ENCODE data around the gene PLXNC1. TPM values are rescaled to one million over a fixed set of nuclear protein-coding genes. Genes with fewer than 3 reads are reported as not detected.

Gene PLXNC1
- total RNA-seq (1 to 10 TPM; 2.8 to 7.6 (median 5.5) TPM), polyA plus RNA-seq (2.4 TPM)
- long read RNA-seq, donor 1, partial matches to known transcripts: 2 of 8 reads
- long read RNA-seq, donor 1, other reads (novel, unspliced or antisense): 6 of 8 reads
- long read RNA-seq, donor 2, full-length matches to known transcripts: 1 of 3 reads
- long read RNA-seq, donor 2, partial matches to known transcripts: 0 of 3 reads
- long read RNA-seq, donor 2, other reads (novel, unspliced or antisense): 2 of 3 reads
- long read RNA-seq, donor 3, partial matches to known transcripts: 1 of 11 reads
- long read RNA-seq, donor 3, other reads (novel, unspliced or antisense): 9 of 11 reads
- long read RNA-seq, donor 4, full-length matches to known transcripts: 4 of 6 reads
- long read RNA-seq, donor 4, partial matches to known transcripts: 0 of 6 reads
- long read RNA-seq, donor 4, other reads (novel, unspliced or antisense): 2 of 6 reads

- Histone ChIP-seq H3K4me3 (ENCODE audit: low read length) (peak within 1 kb of the TSS; percentile 88), H3K9me3 (ENCODE audit: control insufficient read depth, low read length) (no peaks in the 10 kb centered on the region), H3K4me1 (ENCODE audit: control insufficient read depth, insufficient read depth, low read length) (no peaks in the 10 kb centered on the region), H3K27ac (ENCODE audit: low read length) (no peak within 1 kb of the TSS), H3K27me3 (ENCODE audit: control insufficient read depth, insufficient read depth) (no peaks in the 10 kb centered on the region)
- DNase-seq (peak; percentile 56 to 82 (median 81)), ATAC-seq (peak; percentile 39 to 48)
- intact Hi-C loops (cut with DNase I): loop anchor here in 3 of 4 donors (5.0 to 10.0 kb wide), 3 partner anchors 284 to 384 kb away; no protein-coding TSS in a partner anchor
- WGBS: under 1% methylated on average over 68 of the region's 75 CpGs
Measured at GRCh38 chr12:94147991-94148738, at the start of gene PLXNC1. Gene PLXNC1 (plus strand): TSS chr12:94148577. CDS start chr12:94148972, 395 bp downstream.

GRCh38 chr12:94099191-94099590 is 49.2 kb upstream of the PLXNC1 start:
- Histone ChIP-seq H3K4me3 (ENCODE audit: low read length) (no peak overlapping the region), H3K27me3 (ENCODE audit: control insufficient read depth, insufficient read depth) (no peaks in the 10 kb centered on the region), H3K9me3 (ENCODE audit: control insufficient read depth, low read length) (no peaks in the 10 kb centered on the region), H3K4me1 (ENCODE audit: control insufficient read depth, insufficient read depth, low read length) (peaks cover 3% of the 10 kb centered on the region), H3K27ac (ENCODE audit: low read length) (no peak overlapping the region)
- WGBS: 93% methylated on average over 3 of the region's 3 CpGs
- ATAC-seq: no peak
- DNase-seq: no peak
- intact Hi-C loops (cut with DNase I): loop anchor here in 1 of 4 donors (5.0 to 10.0 kb wide), 2 partner anchors 354 to 597 kb away; no protein-coding TSS in a partner anchor

- no peaks in the 10 kb centered on the region for H3K9me3 ChIP-seq (ENCODE audit: control insufficient read depth, low read length)
- DNase-seq: no peak
- no peak for ATAC-seq
- no peaks in the 10 kb centered on the region for H3K27me3 ChIP-seq (ENCODE audit: control insufficient read depth, insufficient read depth)
- H3K27ac ChIP-seq (ENCODE audit: low read length): no peak overlapping the region
- 49% methylated on average over 10 of the region's 10 CpGs for WGBS
- intact Hi-C loops (cut with DNase I): loop anchor here (2.0 to 10.0 kb wide), 7 partner anchors 332 to 597 kb away; no protein-coding TSS in a partner anchor
- peaks cover 3% of the 10 kb centered on the region for H3K4me1 ChIP-seq (ENCODE audit: control insufficient read depth, insufficient read depth, low read length)
- H3K4me3 ChIP-seq (ENCODE audit: low read length): no peak overlapping the region
Measured at GRCh38 chr12:94099632-94100031, 48.7 kb upstream of the PLXNC1 start.

GRCh38 chr12:94100211-94100627 is 48.2 kb upstream of the PLXNC1 start:
- ATAC-seq: no peak
- no peak for DNase-seq
- intact Hi-C loops (cut with DNase I): loop anchor here (2.0 to 10.0 kb wide), 6 partner anchors 333 to 598 kb away; no protein-coding TSS in a partner anchor
- Histone ChIP-seq H3K9me3 (ENCODE audit: control insufficient read depth, low read length) (no peaks in the 10 kb centered on the region), H3K4me3 (ENCODE audit: low read length) (no peak overlapping the region), H3K27ac (ENCODE audit: low read length) (no peak overlapping the region), H3K4me1 (ENCODE audit: control insufficient read depth, insufficient read depth, low read length) (peaks cover 3% of the 10 kb centered on the region), H3K27me3 (ENCODE audit: control insufficient read depth, insufficient read depth) (no peaks in the 10 kb centered on the region)
- 57% methylated on average over 6 of the region's 6 CpGs for WGBS

- intact Hi-C loops (cut with DNase I): loop anchor here (2.0 to 10.0 kb wide), 6 partner anchors 334 to 599 kb away; no protein-coding TSS in a partner anchor
- H3K4me1 ChIP-seq (ENCODE audit: control insufficient read depth, insufficient read depth, low read length): peaks cover 3% of the 10 kb centered on the region
- DNase-seq (peak; percentile 75 to 90 (median 89)), ATAC-seq (peak; percentile 95)
- WGBS: 24% methylated on average over 38 of the region's 38 CpGs
- no peak overlapping the region for H3K27ac ChIP-seq (ENCODE audit: low read length)
- H3K9me3 ChIP-seq (ENCODE audit: control insufficient read depth, low read length): no peaks in the 10 kb centered on the region
- H3K4me3 ChIP-seq (ENCODE audit: low read length): peak overlapping the region; percentile 50
- H3K27me3 ChIP-seq (ENCODE audit: control insufficient read depth, insufficient read depth): no peaks in the 10 kb centered on the region
Measured at GRCh38 chr12:94100990-94101737, 47.2 kb upstream of the PLXNC1 start.

GRCh38 chr12:94101738-94102660 is 46.4 kb upstream of the PLXNC1 start:
- no peak overlapping the region for H3K27ac ChIP-seq (ENCODE audit: low read length)
- H3K4me1 ChIP-seq (ENCODE audit: control insufficient read depth, insufficient read depth, low read length): peaks cover 3% of the 10 kb centered on the region
- peak overlapping the region; percentile 50 for H3K4me3 ChIP-seq (ENCODE audit: low read length)
- intact Hi-C loops (cut with DNase I): loop anchor here (2.0 to 10.0 kb wide), 7 partner anchors 335 to 600 kb away; no protein-coding TSS in a partner anchor
- no peaks in the 10 kb centered on the region for H3K9me3 ChIP-seq (ENCODE audit: control insufficient read depth, low read length)
- peak; percentile 87 to 95 (median 91) for DNase-seq
- WGBS: 1% methylated on average over 50 of the region's 50 CpGs
- ATAC-seq: peak; percentile 91
- H3K27me3 ChIP-seq (ENCODE audit: control insufficient read depth, insufficient read depth): no peaks in the 10 kb centered on the region

GRCh38 chr12:94103986-94104385 is 44.4 kb upstream of the PLXNC1 start:
- no peaks in the 10 kb centered on the region for H3K9me3 ChIP-seq (ENCODE audit: control insufficient read depth, low read length)
- 74% methylated on average over 4 of the region's 4 CpGs for WGBS
- no peak for DNase-seq
- H3K4me1 ChIP-seq (ENCODE audit: control insufficient read depth, insufficient read depth, low read length): peaks cover 3% of the 10 kb centered on the region
- intact Hi-C loops (cut with DNase I): loop anchor here (2.0 to 10.0 kb wide), 6 partner anchors 337 to 602 kb away; no protein-coding TSS in a partner anchor
- no peaks in the 10 kb centered on the region for H3K27me3 ChIP-seq (ENCODE audit: control insufficient read depth, insufficient read depth)
- H3K27ac ChIP-seq (ENCODE audit: low read length): no peak overlapping the region
- no peak overlapping the region for H3K4me3 ChIP-seq (ENCODE audit: low read length)
- no peak for ATAC-seq

- intact Hi-C loops (cut with DNase I): loop anchor here in 1 of 4 donors (10.0 kb wide), 1 partner anchor 343 kb away; no protein-coding TSS in a partner anchor
- DNase-seq (no peak), ATAC-seq (no peak)
- H3K27ac ChIP-seq (ENCODE audit: low read length): no peak overlapping the region
- H3K27me3 ChIP-seq (ENCODE audit: control insufficient read depth, insufficient read depth): no peaks in the 10 kb centered on the region
- no peaks in the 10 kb centered on the region for H3K9me3 ChIP-seq (ENCODE audit: control insufficient read depth, low read length)
- 76% methylated on average over 4 of the region's 4 CpGs for WGBS
- H3K4me1 ChIP-seq (ENCODE audit: control insufficient read depth, insufficient read depth, low read length): no peaks in the 10 kb centered on the region
- H3K4me3 ChIP-seq (ENCODE audit: low read length): no peak overlapping the region
Measured at GRCh38 chr12:94107910-94108309, 40.5 kb upstream of the PLXNC1 start.

- 37% methylated on average over 5 of the region's 5 CpGs for WGBS
- DNase-seq (peak in 1 of 3 donors; percentile 43), ATAC-seq (no peak)
- Histone ChIP-seq H3K9me3 (ENCODE audit: control insufficient read depth, low read length) (no peaks in the 10 kb centered on the region), H3K27ac (ENCODE audit: low read length) (no peak overlapping the region), H3K4me1 (ENCODE audit: control insufficient read depth, insufficient read depth, low read length) (no peaks in the 10 kb centered on the region), H3K27me3 (ENCODE audit: control insufficient read depth, insufficient read depth) (no peaks in the 10 kb centered on the region), H3K4me3 (ENCODE audit: low read length) (no peak overlapping the region)
- intact Hi-C loops (cut with DNase I): loop anchor here in 1 of 4 donors (10.0 kb wide), 1 partner anchor 344 kb away; no protein-coding TSS in a partner anchor
Measured at GRCh38 chr12:94109160-94109559, 39.2 kb upstream of the PLXNC1 start.
